Loucy (cell line): Measurements from ENCODE around the gene CACNA1H.

ENCODE experiments used
- H2AFZ ChIP-seq: fragments of 200-600 bp; sonication (generic); 2 replicates; pipeline ENCODE4 v1.6.0; 2016; ENCODE audit warnings: antibody characterized with exemption, mild to moderate bottlenecking, low read length, moderate library complexity
- H3F3A ChIP-seq: fragments of 200-600 bp; 2 replicates; pipeline ENCODE4 v1.6.0; 2016; ENCODE audit warnings: antibody characterized with exemption, low read depth, mild to moderate bottlenecking
- H3K27me3 ChIP-seq: fragments of 200-600 bp; sonication (generic); 2 replicates; pipeline ENCODE4 v1.6.1; 2014; ENCODE audit warnings: low read length, mild to moderate bottlenecking; ENCODE audit not compliant: insufficient read depth, poor library complexity, severe bottlenecking
- H3K36me3 ChIP-seq: fragments of 200-600 bp; sonication (generic); 2 replicates; pipeline ENCODE4 v1.6.1; 2016; ENCODE audit warnings: low read length; ENCODE audit not compliant: insufficient read depth
- H3K4me1 ChIP-seq: fragments of 200-600 bp; sonication (generic); 2 replicates; pipeline ENCODE4 v1.5.1; 2014; ENCODE audit warnings: low read length, mild to moderate bottlenecking; ENCODE audit not compliant: insufficient read depth, poor library complexity, severe bottlenecking
- H3K4me2 ChIP-seq: fragments of 200-600 bp; sonication (generic); 2 replicates; pipeline ENCODE4 v1.6.0; 2014; ENCODE audit warnings: antibody characterized with exemption, low read length, low read depth, mild to moderate bottlenecking; ENCODE audit not compliant: poor library complexity, severe bottlenecking
- H3K4me3 ChIP-seq: fragments of 200-600 bp; sonication (generic); 2 replicates; pipeline ENCODE4 v1.5.1; 2014; ENCODE audit warnings: low read length, mild to moderate bottlenecking, mixed read lengths; ENCODE audit not compliant: poor library complexity, severe bottlenecking
- H3K79me2 ChIP-seq: fragments of 200-600 bp; sonication (generic); 2 replicates; pipeline ENCODE4 v1.6.1; 2014; ENCODE audit warnings: low read length; ENCODE audit not compliant: insufficient read depth
- H3K9ac ChIP-seq: fragments of 200-600 bp; sonication (generic); 2 replicates; pipeline ENCODE4 v1.6.0; 2014; ENCODE audit warnings: mild to moderate bottlenecking, low read depth, low read length, moderate library complexity; ENCODE audit not compliant: poor library complexity, severe bottlenecking
- H3K9me2 ChIP-seq: fragments of 200-600 bp; sonication (generic); replicated peaks from 2 replicates; pipeline ENCODE4 v1.6.1; 2016; ENCODE audit warnings: low read depth, low read length, mixed read lengths
- H3K9me3 ChIP-seq: fragments of 200-600 bp; sonication (generic); 2 replicates; pipeline ENCODE4 v1.6.1; 2014; ENCODE audit warnings: mild to moderate bottlenecking, antibody characterized with exemption, low read length, low read depth; ENCODE audit not compliant: insufficient read depth
- H4K20me1 ChIP-seq: fragments of 200-600 bp; sonication (generic); 2 replicates; pipeline ENCODE4 v1.6.0; 2014; ENCODE audit warnings: antibody characterized with exemption, low read length, mild to moderate bottlenecking; ENCODE audit not compliant: insufficient read depth, poor library complexity, severe bottlenecking
- CTCF ChIP-seq: fragments of 200-600 bp; sonication (generic); conservative IDR thresholded peaks from 2 replicates; pipeline ENCODE4 v1.5.1; 2014; ENCODE audit warnings: mild to moderate bottlenecking, antibody characterized with exemption, low read length
- EZH2phosphoT487 ChIP-seq: fragments of 200-600 bp; IDR thresholded peaks from 2 replicates; pipeline ENCODE4 v1.6.1; 2018; ENCODE audit warnings: antibody characterized with exemption, mild to moderate bottlenecking, moderate library complexity, borderline replicate concordance

CACNA1H gene

GRCh38 chr16:1217526-1217925 is 64.6 kb downstream of the CACNA1H start:
- Histone ChIP-seq H3K4me3 (no peak overlapping the region), H3K36me3 (no peaks in the 10 kb centered on the region), H3K9ac (no peak overlapping the region), H2AFZ (no peak overlapping the region), H4K20me1 (no peaks in the 10 kb centered on the region), H3F3A (no peaks in the 10 kb centered on the region), H3K9me3 (no peaks in the 10 kb centered on the region), H3K9me2 (no peaks in the 10 kb centered on the region), H3K27me3 (no peaks in the 10 kb centered on the region), H3K4me2 (no peak overlapping the region), H3K4me1 (no peaks in the 10 kb centered on the region), H3K79me2 (no peaks in the 10 kb centered on the region)
- TF ChIP-seq CTCF (no peak), EZH2phosphoT487 (no peak)

GRCh38 chr16:1218061-1218929 is 65.4 kb downstream of the CACNA1H start:
- H3K4me3 ChIP-seq: no peak overlapping the region
- H4K20me1 ChIP-seq: no peaks in the 10 kb centered on the region
- H3K27me3 ChIP-seq: no peaks in the 10 kb centered on the region
- no peak for TF ChIP-seq EZH2phosphoT487
- TF ChIP-seq CTCF: no peak
- no peaks in the 10 kb centered on the region for H3K79me2 ChIP-seq
- no peaks in the 10 kb centered on the region for H3K9me2 ChIP-seq
- no peaks in the 10 kb centered on the region for H3K9me3 ChIP-seq
- no peak overlapping the region for H3K4me2 ChIP-seq
- no peaks in the 10 kb centered on the region for H3K4me1 ChIP-seq
- no peak overlapping the region for H2AFZ ChIP-seq
- H3K36me3 ChIP-seq: no peaks in the 10 kb centered on the region
- H3F3A ChIP-seq: no peaks in the 10 kb centered on the region
- H3K9ac ChIP-seq: no peak overlapping the region

- H3K27me3 ChIP-seq: no peaks in the 10 kb centered on the region
- H3K36me3 ChIP-seq: no peaks in the 10 kb centered on the region
Observed at GRCh38 chr16:1218930-1219611, 66.2 kb downstream of the CACNA1H start.

More at GRCh38 chr16:1218930-1219611, 66.2 kb downstream of the CACNA1H start:
- H3K4me1 ChIP-seq: no peaks in the 10 kb centered on the region
- no peaks in the 10 kb centered on the region for H3F3A ChIP-seq
- no peak overlapping the region for H3K4me3 ChIP-seq
- TF ChIP-seq CTCF (no peak), EZH2phosphoT487 (no peak)
- H3K79me2 ChIP-seq: no peaks in the 10 kb centered on the region
- H2AFZ ChIP-seq: no peak overlapping the region
- H3K9me3 ChIP-seq: no peaks in the 10 kb centered on the region
- no peak overlapping the region for H3K9ac ChIP-seq
- H3K9me2 ChIP-seq: no peaks in the 10 kb centered on the region
- no peak overlapping the region for H3K4me2 ChIP-seq
- no peaks in the 10 kb centered on the region for H4K20me1 ChIP-seq
